GM12874 (cell line): Measurements from ENCODE around the gene AQP12A.

Experiments used
- TF ChIP-seq, protein P1 (sequence below): IDR thresholded peaks from 2 replicates; pipeline ENCODE4 v1.5.1; 2011; ENCODE audit warnings: low read depth, mild to moderate bottlenecking, control low read depth, low read length, moderate library complexity; ENCODE audit not compliant: insufficient read depth

The AQP12A gene

DNA sequence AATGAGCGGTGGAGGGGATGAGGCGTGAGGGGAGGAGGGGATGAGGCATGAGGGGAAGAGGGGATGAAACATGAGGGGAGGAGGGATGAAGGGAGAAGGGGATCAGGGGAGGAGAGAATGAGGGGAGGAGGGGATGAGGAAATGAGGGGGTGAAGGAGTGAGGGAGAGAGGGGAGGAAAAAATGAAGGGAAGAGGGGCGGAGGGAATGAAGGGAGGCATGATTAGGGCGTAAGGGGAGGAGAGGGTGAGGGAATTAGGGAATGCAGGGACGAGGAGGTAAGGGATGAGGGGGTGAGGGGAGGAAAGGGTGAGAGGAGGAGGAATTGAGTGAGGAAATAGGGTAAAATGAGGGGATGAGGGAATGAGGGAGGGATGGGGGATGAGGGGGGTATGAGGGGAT, 40.5 kb downstream of the AQP12A start:
- TF ChIP-seq, protein P1, sequence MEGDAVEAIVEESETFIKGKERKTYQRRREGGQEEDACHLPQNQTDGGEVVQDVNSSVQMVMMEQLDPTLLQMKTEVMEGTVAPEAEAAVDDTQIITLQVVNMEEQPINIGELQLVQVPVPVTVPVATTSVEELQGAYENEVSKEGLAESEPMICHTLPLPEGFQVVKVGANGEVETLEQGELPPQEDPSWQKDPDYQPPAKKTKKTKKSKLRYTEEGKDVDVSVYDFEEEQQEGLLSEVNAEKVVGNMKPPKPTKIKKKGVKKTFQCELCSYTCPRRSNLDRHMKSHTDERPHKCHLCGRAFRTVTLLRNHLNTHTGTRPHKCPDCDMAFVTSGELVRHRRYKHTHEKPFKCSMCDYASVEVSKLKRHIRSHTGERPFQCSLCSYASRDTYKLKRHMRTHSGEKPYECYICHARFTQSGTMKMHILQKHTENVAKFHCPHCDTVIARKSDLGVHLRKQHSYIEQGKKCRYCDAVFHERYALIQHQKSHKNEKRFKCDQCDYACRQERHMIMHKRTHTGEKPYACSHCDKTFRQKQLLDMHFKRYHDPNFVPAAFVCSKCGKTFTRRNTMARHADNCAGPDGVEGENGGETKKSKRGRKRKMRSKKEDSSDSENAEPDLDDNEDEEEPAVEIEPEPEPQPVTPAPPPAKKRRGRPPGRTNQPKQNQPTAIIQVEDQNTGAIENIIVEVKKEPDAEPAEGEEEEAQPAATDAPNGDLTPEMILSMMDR, result no peak

DNA sequence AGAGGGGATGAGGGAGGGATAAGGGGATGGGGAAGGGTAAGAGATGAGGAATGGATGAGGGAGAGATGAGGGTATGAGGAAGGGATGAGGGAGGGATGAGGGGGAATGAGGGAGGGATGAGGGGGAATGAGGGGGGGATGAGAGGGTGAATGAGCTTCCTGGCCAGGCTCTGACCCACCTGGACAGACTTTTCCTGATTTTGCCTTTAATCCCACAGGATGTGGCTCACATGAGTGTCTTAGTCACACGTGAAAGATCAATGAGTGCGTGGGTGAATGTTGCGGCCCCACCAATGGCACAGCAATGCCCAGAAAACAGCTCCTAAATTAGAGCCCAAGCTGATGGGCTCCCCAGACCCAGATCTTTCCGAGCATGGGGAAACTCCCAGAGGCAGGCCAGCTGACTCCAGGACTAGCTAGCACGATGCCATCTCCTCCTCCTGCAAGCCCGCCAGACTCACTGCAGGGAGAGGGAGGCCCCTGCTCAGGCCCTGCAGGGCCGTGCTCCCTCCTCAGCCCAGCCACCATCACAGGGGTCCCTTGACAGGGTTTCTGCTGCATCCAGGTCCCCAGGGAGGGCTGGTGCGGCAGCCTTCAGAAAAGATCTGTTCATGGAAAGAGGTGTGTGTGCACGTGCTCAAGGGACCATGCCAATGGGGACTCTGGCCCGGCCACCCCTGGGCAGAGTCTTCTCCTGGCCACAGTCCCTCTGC, 41.4 kb downstream of the AQP12A start:
- TF ChIP-seq, protein P1, result no peak

DNA sequence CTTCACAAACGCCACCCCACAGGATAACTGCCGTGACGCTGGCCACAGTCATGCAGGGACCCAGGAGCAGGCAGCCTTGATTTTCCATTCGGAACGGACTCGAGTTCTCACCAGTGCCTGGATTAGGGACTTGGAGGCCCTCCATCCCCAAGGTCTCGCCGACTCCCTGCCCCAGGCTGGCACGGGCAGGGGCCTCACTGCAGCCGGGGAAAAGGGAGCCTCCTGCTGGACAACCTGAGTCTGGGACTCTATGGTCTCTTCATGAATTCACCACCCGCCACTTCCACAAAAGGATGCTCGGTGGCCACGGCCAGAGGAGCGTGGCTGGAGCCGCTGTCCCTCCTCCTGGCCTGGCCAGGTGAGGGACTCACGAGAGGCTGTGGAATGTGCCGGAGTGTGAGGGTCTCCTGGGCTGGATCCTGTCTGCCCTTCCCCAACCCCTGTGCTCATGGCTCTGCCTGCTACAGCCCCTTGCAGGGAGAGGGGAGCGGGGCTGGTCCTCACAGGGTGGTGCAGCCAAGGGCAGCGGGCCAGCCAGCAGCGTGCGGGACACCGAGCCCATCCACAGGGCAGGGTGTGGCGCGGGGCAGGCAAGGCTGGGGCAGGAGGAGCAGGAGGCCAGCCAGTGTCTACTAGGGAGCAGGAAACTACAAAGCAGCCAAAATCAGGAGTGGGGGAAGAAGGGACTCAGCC, 42.3 kb downstream of the AQP12A start:
- TF ChIP-seq, protein P1, result peak; percentile 42

DNA sequence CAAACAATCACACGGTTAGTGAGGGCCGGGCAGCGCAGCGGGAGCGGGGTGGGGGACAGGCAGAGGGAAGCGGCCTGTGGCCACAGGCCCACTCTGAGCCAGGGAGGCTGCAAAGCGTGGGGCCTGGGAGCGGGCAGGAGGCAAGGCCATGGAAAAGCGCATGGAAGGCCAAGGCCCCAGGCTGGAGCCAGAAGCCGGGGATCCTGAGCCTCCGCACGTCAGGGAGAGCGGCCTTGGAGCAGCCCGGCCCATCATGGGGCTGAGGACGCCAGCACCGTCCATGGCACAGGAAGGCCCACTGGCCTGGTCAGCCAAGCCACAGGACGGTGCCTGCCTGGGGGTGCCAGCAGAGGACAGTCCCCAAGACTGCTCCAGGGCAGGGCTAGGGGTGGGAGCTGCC, 43.1 kb downstream of the AQP12A start:
- TF ChIP-seq, protein P1, result no peak

DNA sequence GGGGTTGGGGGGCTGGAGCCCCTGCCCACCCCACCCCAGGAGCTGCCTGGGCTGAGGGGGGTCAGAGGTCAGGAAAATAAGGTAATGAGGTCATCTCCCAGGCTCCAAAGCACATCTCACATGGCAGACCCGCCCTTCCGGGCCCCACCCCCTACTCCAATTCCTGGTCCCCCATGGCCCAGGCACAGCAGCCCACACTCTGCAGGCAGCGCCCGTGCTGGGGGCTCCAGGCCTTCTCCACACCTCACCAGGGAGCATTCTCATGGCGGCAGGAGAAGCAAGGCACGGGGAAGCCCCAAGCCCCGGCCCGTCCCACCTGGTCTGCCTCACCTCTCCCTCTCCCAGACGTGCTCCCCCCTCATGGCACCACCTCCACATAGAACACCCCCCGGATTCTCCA, 43.8 kb downstream of the AQP12A start:
- TF ChIP-seq, protein P1, result no peak

DNA sequence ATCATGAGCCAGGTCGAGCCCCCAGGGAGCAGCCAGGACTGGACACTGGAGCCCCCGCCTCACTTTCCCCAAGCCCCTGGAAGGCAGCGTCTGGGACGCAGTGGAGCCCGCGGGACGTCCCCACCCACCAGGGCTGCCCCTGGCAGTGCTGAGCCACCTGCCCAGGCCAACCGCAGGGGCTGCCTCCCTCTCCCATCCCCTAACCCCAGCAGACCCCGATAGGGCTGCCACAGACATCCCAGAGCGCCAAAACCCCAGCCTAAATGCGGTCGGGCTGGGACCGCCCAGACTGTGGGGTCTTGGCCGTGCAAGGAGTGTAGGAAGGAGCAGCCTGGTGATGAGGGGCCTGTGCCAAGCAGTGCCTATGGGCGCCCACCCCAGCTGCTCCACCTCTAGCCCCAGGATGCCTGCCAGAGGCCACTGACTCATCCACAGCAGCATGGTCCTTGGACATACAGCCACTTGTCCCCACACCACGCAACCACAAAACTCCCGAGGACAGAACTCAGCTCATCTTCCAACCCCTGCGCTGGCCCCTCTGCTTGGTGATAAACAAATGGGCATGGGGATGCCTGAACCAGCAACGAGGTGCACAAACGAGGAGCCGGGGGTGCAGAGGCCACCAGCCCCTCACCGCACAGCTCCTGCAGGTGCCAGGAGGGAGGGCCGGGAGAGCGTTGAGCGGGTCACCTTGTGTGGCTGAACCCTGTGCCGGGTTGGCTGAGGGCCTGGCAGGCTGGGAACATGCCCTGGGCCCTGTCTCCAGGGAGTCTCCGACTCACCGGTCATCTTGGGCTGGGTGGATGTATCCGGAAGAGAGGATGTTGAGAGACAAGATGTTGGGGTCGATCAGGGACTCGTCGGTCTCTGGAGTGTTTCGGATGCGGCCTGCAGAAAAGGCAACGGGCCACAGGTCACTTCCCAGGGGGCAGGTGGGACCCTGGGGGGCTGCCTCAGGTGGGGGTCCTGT, 44.9 kb downstream of the AQP12A start:
- TF ChIP-seq, protein P1, result no peak

DNA sequence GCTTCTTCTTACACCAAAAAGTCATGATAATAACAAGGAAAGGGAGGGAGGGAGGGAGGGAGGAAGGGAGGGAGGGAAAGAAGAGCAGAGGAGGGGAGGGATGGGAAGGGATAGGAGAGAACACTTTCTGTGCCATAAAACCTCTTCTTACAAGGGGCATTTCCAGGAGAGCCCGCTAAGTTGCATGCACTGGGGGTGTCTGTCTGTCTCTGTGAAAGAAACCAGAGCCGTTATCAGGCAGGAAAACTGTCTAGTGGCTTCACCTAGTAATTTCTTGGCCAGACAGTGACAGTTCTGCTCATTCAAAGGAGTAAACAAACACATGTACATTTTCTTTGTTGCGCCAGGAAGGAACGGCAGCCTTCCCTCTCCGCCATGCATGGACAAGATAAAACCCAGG, 45.8 kb downstream of the AQP12A start:
- TF ChIP-seq, protein P1, result no peak
